ENCODE data around the gene SRGAP1.

GRCh38 chr12:63877693-63878092, 33.2 kb downstream of the SRGAP1 start:
- no peak for TF ChIP-seq POLR2AphosphoS5 (IDR thresholded peaks at IDR 0.05; ENCODE audit: low read depth)
- TF ChIP-seq CTCF (IDR thresholded peaks at IDR 0.05; ENCODE audit: insufficient read depth, low read length): no peak
- TF ChIP-seq REST (IDR thresholded peaks at IDR 0.05; ENCODE audit: insufficient replicate concordance, low read depth): no peak
- TF ChIP-seq SPI1 (IDR thresholded peaks at IDR 0.05; ENCODE audit: borderline replicate concordance, low read depth): no peak
- TF ChIP-seq GABPA (IDR thresholded peaks at IDR 0.05; ENCODE audit: low read depth): no peak

Measured in HL-60 (cell line).